ENCODE data around the gene CACNG5.

DNA sequence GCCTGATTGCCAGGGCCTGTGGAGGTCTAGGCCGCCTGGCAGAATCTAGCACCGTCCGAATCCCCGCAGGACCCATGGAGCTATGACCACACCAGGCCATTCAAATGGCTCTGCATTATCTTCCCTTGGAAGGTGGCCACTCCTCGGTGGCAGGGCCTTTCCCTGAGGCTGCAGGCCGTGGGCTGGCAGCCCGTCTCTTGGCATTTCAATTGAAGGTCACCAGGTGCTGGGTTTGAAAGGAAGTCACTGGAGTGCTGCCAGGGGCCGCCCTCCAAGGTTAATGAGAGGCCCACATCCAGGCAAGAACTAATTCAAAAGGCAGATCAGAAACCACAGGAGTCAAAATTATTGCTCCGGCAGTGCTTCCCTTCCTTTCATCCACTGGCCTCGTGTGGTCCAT, 27.7 kb upstream of the CACNG5 start:
- TF ChIP-seq SP1 (IDR thresholded peaks at IDR 0.05) (no peak), GABPA (IDR thresholded peaks at IDR 0.05 in 1 of 2, conservative IDR thresholded peaks at IDR 0.05 in 1 of 2) (no peak), HNF4A (conservative IDR thresholded peaks at IDR 0.05) (no peak), YY1 (IDR thresholded peaks at IDR 0.05) (no peak), RAD21 (IDR thresholded peaks at IDR 0.05) (no peak)
- TF ChIP-seq, protein P1, sequence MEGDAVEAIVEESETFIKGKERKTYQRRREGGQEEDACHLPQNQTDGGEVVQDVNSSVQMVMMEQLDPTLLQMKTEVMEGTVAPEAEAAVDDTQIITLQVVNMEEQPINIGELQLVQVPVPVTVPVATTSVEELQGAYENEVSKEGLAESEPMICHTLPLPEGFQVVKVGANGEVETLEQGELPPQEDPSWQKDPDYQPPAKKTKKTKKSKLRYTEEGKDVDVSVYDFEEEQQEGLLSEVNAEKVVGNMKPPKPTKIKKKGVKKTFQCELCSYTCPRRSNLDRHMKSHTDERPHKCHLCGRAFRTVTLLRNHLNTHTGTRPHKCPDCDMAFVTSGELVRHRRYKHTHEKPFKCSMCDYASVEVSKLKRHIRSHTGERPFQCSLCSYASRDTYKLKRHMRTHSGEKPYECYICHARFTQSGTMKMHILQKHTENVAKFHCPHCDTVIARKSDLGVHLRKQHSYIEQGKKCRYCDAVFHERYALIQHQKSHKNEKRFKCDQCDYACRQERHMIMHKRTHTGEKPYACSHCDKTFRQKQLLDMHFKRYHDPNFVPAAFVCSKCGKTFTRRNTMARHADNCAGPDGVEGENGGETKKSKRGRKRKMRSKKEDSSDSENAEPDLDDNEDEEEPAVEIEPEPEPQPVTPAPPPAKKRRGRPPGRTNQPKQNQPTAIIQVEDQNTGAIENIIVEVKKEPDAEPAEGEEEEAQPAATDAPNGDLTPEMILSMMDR (IDR thresholded peaks at IDR 0.05; ENCODE audit: low read depth, low read length, missing input control) = no peak
- TF ChIP-seq, protein P2, sequence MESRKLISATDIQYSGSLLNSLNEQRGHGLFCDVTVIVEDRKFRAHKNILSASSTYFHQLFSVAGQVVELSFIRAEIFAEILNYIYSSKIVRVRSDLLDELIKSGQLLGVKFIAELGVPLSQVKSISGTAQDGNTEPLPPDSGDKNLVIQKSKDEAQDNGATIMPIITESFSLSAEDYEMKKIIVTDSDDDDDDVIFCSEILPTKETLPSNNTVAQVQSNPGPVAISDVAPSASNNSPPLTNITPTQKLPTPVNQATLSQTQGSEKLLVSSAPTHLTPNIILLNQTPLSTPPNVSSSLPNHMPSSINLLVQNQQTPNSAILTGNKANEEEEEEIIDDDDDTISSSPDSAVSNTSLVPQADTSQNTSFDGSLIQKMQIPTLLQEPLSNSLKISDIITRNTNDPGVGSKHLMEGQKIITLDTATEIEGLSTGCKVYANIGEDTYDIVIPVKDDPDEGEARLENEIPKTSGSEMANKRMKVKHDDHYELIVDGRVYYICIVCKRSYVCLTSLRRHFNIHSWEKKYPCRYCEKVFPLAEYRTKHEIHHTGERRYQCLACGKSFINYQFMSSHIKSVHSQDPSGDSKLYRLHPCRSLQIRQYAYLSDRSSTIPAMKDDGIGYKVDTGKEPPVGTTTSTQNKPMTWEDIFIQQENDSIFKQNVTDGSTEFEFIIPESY (IDR thresholded peaks at IDR 0.05) = no peak
- TF ChIP-seq, protein P3, sequence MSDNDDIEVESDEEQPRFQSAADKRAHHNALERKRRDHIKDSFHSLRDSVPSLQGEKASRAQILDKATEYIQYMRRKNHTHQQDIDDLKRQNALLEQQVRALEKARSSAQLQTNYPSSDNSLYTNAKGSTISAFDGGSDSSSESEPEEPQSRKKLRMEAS (IDR thresholded peaks at IDR 0.05) = no peak
